ENCODE measurements around the gene GNPDA1. TPM values are rescaled to one million over a fixed set of nuclear protein-coding genes. Genes with fewer than 3 reads are reported as not detected.
"Not testable (repeated sequence)": the region's sequence is repeated elsewhere in the genome, so short reads cannot be mapped to it uniquely, and the experiment has no call there.

The GNPDA1 gene
- polyA plus RNA-seq, 1 of the 3 experiments (the other 2 are of a cell fraction) = 23.9 TPM

DNA sequence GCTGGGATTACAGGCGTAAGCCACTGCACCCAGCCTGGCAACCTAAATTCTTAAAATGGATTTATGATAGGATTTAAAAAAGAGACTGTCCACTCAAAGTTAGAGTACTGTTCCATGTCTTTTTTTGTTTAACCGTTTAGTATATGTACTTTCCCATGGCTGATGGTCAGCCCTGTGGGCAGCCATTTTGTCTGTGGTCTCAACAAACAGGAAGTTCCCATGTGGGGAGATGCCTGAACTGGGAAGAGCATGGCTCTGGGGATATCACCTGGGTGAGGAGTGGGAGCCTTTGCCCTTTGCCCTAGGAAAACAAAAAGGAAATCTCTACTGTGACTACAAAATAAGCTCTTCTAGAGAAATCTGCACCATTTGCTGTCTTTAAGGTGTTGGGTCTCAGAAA is 27.5 kb upstream of the GNPDA1 start:
- no peaks in the 10 kb centered on the region for H3K9me2 ChIP-seq
- H3K4me1 ChIP-seq (ENCODE audit: control insufficient read depth in 1 of 2, insufficient read depth in 2 of 2, low read depth in 1 of 2, low read length in 1 of 2) = no peaks in the 10 kb centered on the region
- no peaks in the 10 kb centered on the region for H3K79me2 ChIP-seq (ENCODE audit: insufficient read depth)
- no peak overlapping the region for H2AFZ ChIP-seq (ENCODE audit: low read depth)
- H3K27me3 ChIP-seq (ENCODE audit: insufficient read depth) = no peaks in the 10 kb centered on the region
- no peak overlapping the region for H3K4me3 ChIP-seq (ENCODE audit: low read depth in 2 of 2, low read length in 1 of 2)
- no peaks in the 10 kb centered on the region for H3K36me3 ChIP-seq (replicated peaks in 1 of 2; ENCODE audit: control insufficient read depth in 1 of 2, insufficient read depth in 2 of 2, low read length in 1 of 2)
- CTCF ChIA-PET = no interaction called here
- H3K4me2 ChIP-seq = no peak overlapping the region
- no peak overlapping the region for H3K27ac ChIP-seq (ENCODE audit: low read depth in 2 of 2, low read length in 1 of 2)
- H3K9ac ChIP-seq = no peak overlapping the region
- POLR2A ChIA-PET = no interaction called here
- TF ChIP-seq EZH2phosphoT487 (IDR thresholded peaks at IDR 0.05; ENCODE audit: borderline replicate concordance, low read depth) (no peak), TCF12 (IDR thresholded peaks at IDR 0.05) (no peak), MEF2A (IDR thresholded peaks at IDR 0.05; ENCODE audit: borderline replicate concordance, low read depth) (no peak), NFIC (IDR thresholded peaks at IDR 0.05; ENCODE audit: borderline replicate concordance) (no peak), FOSL2 (IDR thresholded peaks at IDR 0.05; ENCODE audit: borderline replicate concordance, low read depth) (no peak), TAF1 (IDR thresholded peaks at IDR 0.05; ENCODE audit: borderline replicate concordance, low read depth, low read length) (no peak), POLR2AphosphoS5 (IDR thresholded peaks at IDR 0.05; ENCODE audit: low read depth, low read length) (no peak), CHD2 (IDR thresholded peaks at IDR 0.05; ENCODE audit: low read length, partially characterized antibody) (no peak), RCOR1 (IDR thresholded peaks at IDR 0.05; ENCODE audit: low read length) (no peak)
- TF ChIP-seq, protein P1, sequence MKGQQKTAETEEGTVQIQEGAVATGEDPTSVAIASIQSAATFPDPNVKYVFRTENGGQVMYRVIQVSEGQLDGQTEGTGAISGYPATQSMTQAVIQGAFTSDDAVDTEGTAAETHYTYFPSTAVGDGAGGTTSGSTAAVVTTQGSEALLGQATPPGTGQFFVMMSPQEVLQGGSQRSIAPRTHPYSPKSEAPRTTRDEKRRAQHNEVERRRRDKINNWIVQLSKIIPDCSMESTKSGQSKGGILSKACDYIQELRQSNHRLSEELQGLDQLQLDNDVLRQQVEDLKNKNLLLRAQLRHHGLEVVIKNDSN (IDR thresholded peaks at IDR 0.05; ENCODE audit: borderline replicate concordance, low read depth) = no peak
- TF ChIP-seq, protein P2, sequence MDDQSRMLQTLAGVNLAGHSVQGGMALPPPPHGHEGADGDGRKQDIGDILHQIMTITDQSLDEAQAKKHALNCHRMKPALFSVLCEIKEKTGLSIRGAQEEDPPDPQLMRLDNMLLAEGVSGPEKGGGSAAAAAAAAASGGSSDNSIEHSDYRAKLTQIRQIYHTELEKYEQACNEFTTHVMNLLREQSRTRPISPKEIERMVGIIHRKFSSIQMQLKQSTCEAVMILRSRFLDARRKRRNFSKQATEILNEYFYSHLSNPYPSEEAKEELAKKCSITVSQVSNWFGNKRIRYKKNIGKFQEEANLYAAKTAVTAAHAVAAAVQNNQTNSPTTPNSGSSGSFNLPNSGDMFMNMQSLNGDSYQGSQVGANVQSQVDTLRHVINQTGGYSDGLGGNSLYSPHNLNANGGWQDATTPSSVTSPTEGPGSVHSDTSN (IDR thresholded peaks at IDR 0.05) = no peak
- no peaks in the 10 kb centered on the region for H4K20me1 ChIP-seq (ENCODE audit: insufficient read depth)
- H3K9me3 ChIP-seq = no peaks in the 10 kb centered on the region
- DNase-seq = no peak
- WGBS (ENCODE audit: low lambda C conversion rate) = 76% methylated on average over 2 of the region's 2 CpGs
- no peaks in the 10 kb centered on the region for H3F3A ChIP-seq (replicated peaks; ENCODE audit: insufficient read depth)

DNA sequence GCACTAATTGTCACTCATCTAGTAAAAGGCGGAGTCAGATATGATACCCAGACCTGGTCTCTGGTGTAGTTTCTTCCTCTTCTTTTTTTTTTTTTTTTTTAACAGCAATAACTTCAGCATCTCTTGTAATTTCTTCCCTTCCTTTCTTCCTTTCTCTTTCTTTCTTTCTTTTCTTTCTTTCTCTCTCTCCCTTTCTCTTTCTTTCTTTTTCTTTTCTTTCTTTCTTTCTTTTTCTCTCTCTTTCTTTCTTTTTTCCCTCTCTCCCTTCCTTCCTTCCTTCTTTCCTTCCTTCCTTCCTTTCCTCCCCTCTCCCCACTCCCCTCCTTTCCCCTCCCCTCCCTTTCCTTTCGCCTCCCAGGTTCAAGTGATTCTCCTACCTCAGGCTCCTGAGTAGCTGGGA is 25.9 kb upstream of the GNPDA1 start:
- H3K4me2 ChIP-seq = no peak overlapping the region
- H3K9me2 ChIP-seq = no peaks in the 10 kb centered on the region
- H3K36me3 ChIP-seq (replicated peaks in 1 of 2; ENCODE audit: control insufficient read depth in 1 of 2, insufficient read depth in 2 of 2, low read length in 1 of 2) = no peaks in the 10 kb centered on the region
- DNase-seq = no peak
- H3K4me3 ChIP-seq (ENCODE audit: low read depth in 2 of 2, low read length in 1 of 2) = no peak overlapping the region
- no peaks in the 10 kb centered on the region for H3K27me3 ChIP-seq (ENCODE audit: insufficient read depth)
- no peaks in the 10 kb centered on the region for H3K79me2 ChIP-seq (ENCODE audit: insufficient read depth)
- H3K27ac ChIP-seq (ENCODE audit: low read depth in 2 of 2, low read length in 1 of 2) = no peak overlapping the region
- no peaks in the 10 kb centered on the region for H3K9me3 ChIP-seq
- no peaks in the 10 kb centered on the region; a peak in 1 of 4 replicates for H3K4me1 ChIP-seq (ENCODE audit: control insufficient read depth in 1 of 2, insufficient read depth in 2 of 2, low read depth in 1 of 2, low read length in 1 of 2)
- no peak overlapping the region for H3K9ac ChIP-seq
- WGBS (ENCODE audit: low lambda C conversion rate) = 76% methylated on average over 2 of the region's 2 CpGs
- ChIA-PET POLR2A (no interaction called here), CTCF (no interaction called here)
- H4K20me1 ChIP-seq (ENCODE audit: insufficient read depth) = no peaks in the 10 kb centered on the region
- no peak overlapping the region for H2AFZ ChIP-seq (ENCODE audit: low read depth)
- H3F3A ChIP-seq (replicated peaks; ENCODE audit: insufficient read depth) = no peaks in the 10 kb centered on the region
- TF ChIP-seq SMC3 (IDR thresholded peaks at IDR 0.05; ENCODE audit: low read depth, low read length) (no peak), EZH2phosphoT487 (IDR thresholded peaks at IDR 0.05; ENCODE audit: borderline replicate concordance, low read depth) (no peak), POLR2AphosphoS5 (IDR thresholded peaks at IDR 0.05; ENCODE audit: low read depth, low read length) (no peak), TAF1 (IDR thresholded peaks at IDR 0.05; ENCODE audit: borderline replicate concordance, low read depth, low read length) (no peak), GATA2 (CRISPR knock-in tag; IDR thresholded peaks at IDR 0.05) (no peak), NFIC (IDR thresholded peaks at IDR 0.05; ENCODE audit: borderline replicate concordance) (no peak)
- TF ChIP-seq, protein P2 (IDR thresholded peaks at IDR 0.05) = no peak
- TF ChIP-seq, protein P1 (IDR thresholded peaks at IDR 0.05; ENCODE audit: borderline replicate concordance, low read depth) = no peak

DNA sequence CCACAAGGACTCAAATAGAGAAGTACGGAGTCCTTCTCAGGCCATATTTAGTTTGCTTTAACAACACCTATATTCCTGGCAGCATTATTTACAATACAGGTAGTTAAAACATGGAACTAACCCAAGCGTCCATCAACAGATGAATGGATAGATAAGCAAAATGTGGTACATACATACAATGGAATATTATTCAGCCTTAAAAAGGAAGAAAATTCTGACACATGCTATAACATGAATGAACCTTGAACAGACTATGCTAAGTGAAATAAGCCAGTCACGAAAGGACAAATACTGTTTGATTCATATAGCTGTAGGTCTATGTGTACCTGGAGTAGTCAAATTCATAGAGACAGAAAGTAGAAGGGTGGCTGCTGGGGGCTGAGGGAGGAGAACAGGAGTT is 24.8 kb upstream of the GNPDA1 start:
- H3K9ac ChIP-seq; H3K4me2 ChIP-seq; CTCF ChIA-PET; DNase-seq; H3K27ac ChIP-seq (ENCODE audit: low read depth in 2 of 2, low read length in 1 of 2); H3K36me3 ChIP-seq (replicated peaks in 1 of 2; ENCODE audit: control insufficient read depth in 1 of 2, insufficient read depth in 2 of 2, low read length in 1 of 2); H2AFZ ChIP-seq (ENCODE audit: low read depth); H3K9me3 ChIP-seq; POLR2A ChIA-PET; H3K4me3 ChIP-seq (ENCODE audit: low read depth in 2 of 2, low read length in 1 of 2); H4K20me1 ChIP-seq (ENCODE audit: insufficient read depth); H3K27me3 ChIP-seq (ENCODE audit: insufficient read depth); H3F3A ChIP-seq (replicated peaks; ENCODE audit: insufficient read depth); H3K79me2 ChIP-seq (ENCODE audit: insufficient read depth); H3K9me2 ChIP-seq; H3K4me1 ChIP-seq (ENCODE audit: control insufficient read depth in 1 of 2, insufficient read depth in 2 of 2, low read depth in 1 of 2, low read length in 1 of 2): not testable (repeated sequence)
- 71% methylated on average over 3 of the region's 3 CpGs for WGBS (ENCODE audit: low lambda C conversion rate)

Measured in SK-N-SH (cell line).